ENCODE data around the gene APBB1IP.

DNA sequence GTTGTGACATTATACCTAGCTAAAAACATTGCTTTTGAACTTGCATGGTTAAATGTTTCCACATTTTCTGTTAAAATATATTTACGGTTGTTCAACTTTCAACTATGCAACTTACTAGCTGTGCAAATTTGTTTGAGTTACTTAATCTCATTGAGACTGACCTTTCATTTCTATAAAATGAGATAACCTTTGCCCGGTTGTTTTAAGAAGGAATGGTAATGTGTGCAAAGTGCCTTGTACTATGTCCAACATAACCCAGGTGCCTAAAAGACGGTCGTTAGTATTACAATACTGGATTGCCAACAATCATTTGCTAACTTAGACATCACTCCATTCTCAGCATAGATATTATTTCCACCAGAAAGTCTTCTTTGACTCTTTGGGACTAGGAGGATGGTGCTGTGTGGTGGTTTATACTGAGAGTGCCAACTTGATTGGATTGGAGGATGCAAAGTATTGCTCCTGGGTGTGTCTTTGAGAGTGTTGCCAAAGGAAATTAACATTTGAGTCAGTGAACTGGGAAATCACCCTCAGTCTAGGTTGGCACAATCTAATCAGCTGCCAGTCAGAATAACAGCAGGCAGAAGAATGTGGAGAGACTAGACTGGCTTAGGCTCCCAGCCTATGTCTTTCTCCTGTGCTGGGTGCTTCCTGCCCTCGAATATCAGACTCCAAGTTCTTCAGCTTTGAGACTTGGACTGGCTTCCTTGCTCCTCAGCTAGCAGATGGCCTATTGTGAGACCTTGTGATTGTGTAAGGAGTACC, 174.2 kb downstream of the APBB1IP start:
- TF ChIP-seq CTCF (IDR thresholded peaks at IDR 0.05; ENCODE audit: low read depth, low read length) (no peak), MYC (IDR thresholded peaks at IDR 0.05; ENCODE audit: low read depth, low read length) (no peak)
